Fibroblast of lung (primary cell): ENCODE measurements around the gene NEDD4L.

Source experiments
- EZH2 ChIP-seq: IDR thresholded peaks from 2 replicates; pipeline ENCODE4 v1.5.1; 2012; ENCODE audit warnings: low read length, control low read depth, mild to moderate bottlenecking; ENCODE audit errors: missing control alignments
- TF ChIP-seq, protein P1 (sequence below), 2 donors: IDR thresholded peaks in 1 of 2; conservative IDR thresholded peaks in 1 of 2; 1 replicate in 1 of 2; 2 replicates in 1 of 2; pipeline ENCODE4 v1.5.1; 2011 to 2012; ENCODE audit warnings: low read length in 2 of 2, control low read depth in 1 of 2, inconsistent platforms in 1 of 2, low read depth in 1 of 2, mild to moderate bottlenecking in 1 of 2

DNA sequence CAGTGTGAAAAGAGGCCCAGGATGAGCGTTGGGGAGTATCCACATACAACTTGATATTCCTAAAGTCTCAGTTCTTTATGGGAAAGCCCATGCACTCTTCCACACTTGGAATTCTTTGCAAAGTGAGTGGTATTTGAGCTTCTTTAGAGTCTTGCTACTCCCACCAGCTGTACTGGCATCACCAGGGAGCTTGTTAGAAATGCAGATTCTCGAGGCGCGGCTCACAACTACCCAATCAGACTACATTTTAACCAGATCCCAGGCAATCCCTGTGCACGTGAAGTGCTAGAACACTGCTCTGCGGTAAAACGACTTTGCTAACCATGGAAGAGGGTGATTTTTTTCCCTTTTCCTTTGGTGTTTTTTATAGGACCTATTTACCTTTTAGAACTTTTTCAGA is 184.7 kb downstream of the NEDD4L start:
- TF ChIP-seq, protein P1, sequence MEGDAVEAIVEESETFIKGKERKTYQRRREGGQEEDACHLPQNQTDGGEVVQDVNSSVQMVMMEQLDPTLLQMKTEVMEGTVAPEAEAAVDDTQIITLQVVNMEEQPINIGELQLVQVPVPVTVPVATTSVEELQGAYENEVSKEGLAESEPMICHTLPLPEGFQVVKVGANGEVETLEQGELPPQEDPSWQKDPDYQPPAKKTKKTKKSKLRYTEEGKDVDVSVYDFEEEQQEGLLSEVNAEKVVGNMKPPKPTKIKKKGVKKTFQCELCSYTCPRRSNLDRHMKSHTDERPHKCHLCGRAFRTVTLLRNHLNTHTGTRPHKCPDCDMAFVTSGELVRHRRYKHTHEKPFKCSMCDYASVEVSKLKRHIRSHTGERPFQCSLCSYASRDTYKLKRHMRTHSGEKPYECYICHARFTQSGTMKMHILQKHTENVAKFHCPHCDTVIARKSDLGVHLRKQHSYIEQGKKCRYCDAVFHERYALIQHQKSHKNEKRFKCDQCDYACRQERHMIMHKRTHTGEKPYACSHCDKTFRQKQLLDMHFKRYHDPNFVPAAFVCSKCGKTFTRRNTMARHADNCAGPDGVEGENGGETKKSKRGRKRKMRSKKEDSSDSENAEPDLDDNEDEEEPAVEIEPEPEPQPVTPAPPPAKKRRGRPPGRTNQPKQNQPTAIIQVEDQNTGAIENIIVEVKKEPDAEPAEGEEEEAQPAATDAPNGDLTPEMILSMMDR (conservative IDR thresholded peaks at IDR 0.05 in 1 of 2, IDR thresholded peaks at IDR 0.05 in 1 of 2; ENCODE audit: low read depth in 1 of 2, low read length in 2 of 2): no peak
- TF ChIP-seq EZH2: no peak
